Neural crest cell (in vitro differentiated cells): ENCODE results near the gene DUSP19. TPM values are rescaled to one million over a fixed set of nuclear protein-coding genes. Genes with fewer than 3 reads are reported as not detected.

Experiments
- DNase-seq: peaks from one replicate; pipeline ENCODE4 v3.0.0; 2021; ENCODE audit warnings: low read depth, mixed read lengths, low spot score
- H3K27ac Mint-ChIP-seq: one replicate; pipeline ENCODE4 v1.8.0; 2021; ENCODE audit warnings: mild to moderate bottlenecking, mixed read lengths; ENCODE audit not compliant: unreplicated experiment
- H3K27me3 Mint-ChIP-seq: 2 replicates; pipeline ENCODE4 v1.8.0; 2021; ENCODE audit warnings: low read depth, mild to moderate bottlenecking, mixed read lengths
- H3K36me3 Mint-ChIP-seq: 2 replicates; pipeline ENCODE4 v1.8.0; 2021; ENCODE audit warnings: low read depth, mild to moderate bottlenecking, mixed read lengths
- H3K4me1 Mint-ChIP-seq: 2 replicates; pipeline ENCODE4 v1.8.0; 2021; ENCODE audit warnings: mixed read lengths
- H3K4me3 Mint-ChIP-seq: one replicate; pipeline ENCODE4 v1.8.0; 2021; ENCODE audit warnings: mild to moderate bottlenecking, mixed read lengths
- H3K9me3 Mint-ChIP-seq: 2 replicates; pipeline ENCODE4 v1.8.0; 2021; ENCODE audit warnings: mixed read lengths
- total RNA-seq: library from RNA; stranded (reverse); gene quantifications from 2 replicates; pipeline ENCODE4 v1.2.1, GENCODE V29; 2021
- TF ChIP-seq, protein P1 (sequence below): fragments of 200-600 bp; sonication (generic); conservative IDR thresholded peaks from 2 replicates; pipeline ENCODE4 v1.5.0; 2021; ENCODE audit warnings: antibody characterized with exemption, mild to moderate bottlenecking

DUSP19 gene
- total RNA-seq, 1 donor from 2014 or later: 3.5 TPM

DNA sequence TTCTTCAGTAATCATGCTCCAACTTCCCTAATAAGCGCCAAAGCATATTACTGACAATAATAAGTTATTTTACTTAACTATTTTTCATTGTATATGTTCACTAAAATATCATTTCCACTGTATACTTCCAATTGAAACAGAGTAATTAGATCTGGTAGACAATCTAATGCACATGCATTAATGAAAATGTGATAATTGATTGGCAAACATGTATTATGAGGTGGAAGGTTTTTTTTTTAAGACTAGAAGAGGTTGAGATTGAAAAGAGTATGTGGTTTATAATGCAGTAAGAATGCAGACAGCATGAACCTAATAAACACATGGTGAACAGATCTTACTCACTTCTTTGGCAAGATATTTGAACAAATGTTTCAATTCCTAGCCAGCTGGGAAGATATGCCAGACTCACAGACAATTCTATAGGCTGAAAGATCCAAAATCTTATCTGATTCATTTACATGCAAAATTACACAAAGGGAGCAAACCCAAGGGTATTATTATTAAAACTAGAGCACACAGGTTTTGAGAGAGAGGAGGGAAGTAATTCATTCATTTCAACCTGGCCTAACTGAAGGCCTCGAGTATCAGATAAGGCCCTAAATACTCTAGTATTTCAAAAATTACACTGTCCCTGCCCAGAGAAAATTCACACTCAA is 43.1 kb upstream of the DUSP19 start:
- no peak for DNase-seq
- TF ChIP-seq, protein P1, sequence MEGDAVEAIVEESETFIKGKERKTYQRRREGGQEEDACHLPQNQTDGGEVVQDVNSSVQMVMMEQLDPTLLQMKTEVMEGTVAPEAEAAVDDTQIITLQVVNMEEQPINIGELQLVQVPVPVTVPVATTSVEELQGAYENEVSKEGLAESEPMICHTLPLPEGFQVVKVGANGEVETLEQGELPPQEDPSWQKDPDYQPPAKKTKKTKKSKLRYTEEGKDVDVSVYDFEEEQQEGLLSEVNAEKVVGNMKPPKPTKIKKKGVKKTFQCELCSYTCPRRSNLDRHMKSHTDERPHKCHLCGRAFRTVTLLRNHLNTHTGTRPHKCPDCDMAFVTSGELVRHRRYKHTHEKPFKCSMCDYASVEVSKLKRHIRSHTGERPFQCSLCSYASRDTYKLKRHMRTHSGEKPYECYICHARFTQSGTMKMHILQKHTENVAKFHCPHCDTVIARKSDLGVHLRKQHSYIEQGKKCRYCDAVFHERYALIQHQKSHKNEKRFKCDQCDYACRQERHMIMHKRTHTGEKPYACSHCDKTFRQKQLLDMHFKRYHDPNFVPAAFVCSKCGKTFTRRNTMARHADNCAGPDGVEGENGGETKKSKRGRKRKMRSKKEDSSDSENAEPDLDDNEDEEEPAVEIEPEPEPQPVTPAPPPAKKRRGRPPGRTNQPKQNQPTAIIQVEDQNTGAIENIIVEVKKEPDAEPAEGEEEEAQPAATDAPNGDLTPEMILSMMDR: no peak
- Mint-ChIP-seq H3K36me3 (no peaks in the 10 kb centered on the region), H3K27me3 (peaks cover 14% of the 10 kb centered on the region), H3K27ac (no peak overlapping the region), H3K4me1 (peaks cover 50% of the 10 kb centered on the region), H3K4me3 (peak overlapping the region; percentile 97), H3K9me3 (no peaks in the 10 kb centered on the region)

DNA sequence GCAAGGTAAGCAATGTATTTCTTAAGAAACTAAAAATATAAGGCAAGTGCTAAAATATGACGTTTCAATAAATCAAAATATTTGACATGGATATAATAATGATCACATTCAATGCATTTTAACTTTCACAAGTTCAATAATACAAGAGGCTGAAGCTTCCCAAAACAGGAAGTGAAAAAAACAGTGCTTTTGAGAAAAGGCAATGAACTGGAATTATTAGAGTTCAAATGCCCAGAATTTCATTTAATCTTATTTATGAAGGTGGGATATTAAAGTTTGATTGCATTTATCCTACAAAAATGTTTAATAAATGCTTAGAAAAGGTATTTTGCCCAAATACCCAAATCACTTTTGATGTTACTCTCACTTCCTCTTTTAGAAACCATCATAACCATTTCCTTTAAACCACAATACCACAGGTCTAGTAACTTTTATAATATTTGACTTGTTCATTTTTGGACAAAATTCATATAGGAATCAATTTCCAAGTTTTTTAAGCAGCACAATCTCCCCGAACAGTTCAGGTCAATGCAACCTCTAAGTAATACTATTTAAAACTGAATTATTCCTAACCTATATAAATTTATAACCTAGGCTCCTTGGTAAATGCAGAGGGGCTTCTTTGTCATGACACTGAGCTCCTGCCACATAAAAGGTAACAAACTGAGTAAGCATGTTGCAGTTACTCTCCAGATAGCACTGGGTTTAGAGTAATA is 42.4 kb upstream of the DUSP19 start:
- no peaks in the 10 kb centered on the region for H3K9me3 Mint-ChIP-seq
- no peak for DNase-seq
- peaks cover 50% of the 10 kb centered on the region for H3K4me1 Mint-ChIP-seq
- peak overlapping the region; percentile 97 for H3K4me3 Mint-ChIP-seq
- H3K36me3 Mint-ChIP-seq: no peaks in the 10 kb centered on the region
- H3K27ac Mint-ChIP-seq: no peak overlapping the region
- TF ChIP-seq, protein P1: no peak
- peaks cover 15% of the 10 kb centered on the region for H3K27me3 Mint-ChIP-seq

DNA sequence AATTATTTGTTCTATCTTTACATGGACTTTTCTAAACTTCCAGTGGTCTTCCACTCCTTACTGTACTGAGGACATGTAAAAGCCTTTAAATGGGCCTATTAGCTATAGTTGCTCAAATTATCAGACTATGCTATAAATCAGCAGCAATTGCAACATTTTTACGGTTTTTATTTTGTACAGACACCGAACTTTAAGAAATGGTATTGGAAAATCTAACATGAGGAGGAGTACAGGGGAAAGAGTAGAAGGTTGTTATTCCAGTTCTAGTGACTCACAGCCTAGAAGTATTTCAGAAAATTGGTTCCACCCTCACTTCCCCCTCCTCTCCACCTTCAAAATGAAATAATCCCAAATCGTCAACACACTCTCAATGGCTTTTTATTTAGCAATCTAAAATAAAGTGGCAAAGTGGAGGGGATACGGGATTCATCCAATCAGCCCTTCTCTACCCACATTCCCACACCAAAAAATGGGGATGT is 41.4 kb upstream of the DUSP19 start:
- Mint-ChIP-seq H3K27ac (peak overlapping the region; percentile 87), H3K9me3 (no peaks in the 10 kb centered on the region), H3K27me3 (peaks cover 17% of the 10 kb centered on the region), H3K36me3 (no peaks in the 10 kb centered on the region), H3K4me1 (peaks cover 46% of the 10 kb centered on the region), H3K4me3 (peak overlapping the region; percentile 97)
- no peak for DNase-seq
- TF ChIP-seq, protein P1: no peak

DNA sequence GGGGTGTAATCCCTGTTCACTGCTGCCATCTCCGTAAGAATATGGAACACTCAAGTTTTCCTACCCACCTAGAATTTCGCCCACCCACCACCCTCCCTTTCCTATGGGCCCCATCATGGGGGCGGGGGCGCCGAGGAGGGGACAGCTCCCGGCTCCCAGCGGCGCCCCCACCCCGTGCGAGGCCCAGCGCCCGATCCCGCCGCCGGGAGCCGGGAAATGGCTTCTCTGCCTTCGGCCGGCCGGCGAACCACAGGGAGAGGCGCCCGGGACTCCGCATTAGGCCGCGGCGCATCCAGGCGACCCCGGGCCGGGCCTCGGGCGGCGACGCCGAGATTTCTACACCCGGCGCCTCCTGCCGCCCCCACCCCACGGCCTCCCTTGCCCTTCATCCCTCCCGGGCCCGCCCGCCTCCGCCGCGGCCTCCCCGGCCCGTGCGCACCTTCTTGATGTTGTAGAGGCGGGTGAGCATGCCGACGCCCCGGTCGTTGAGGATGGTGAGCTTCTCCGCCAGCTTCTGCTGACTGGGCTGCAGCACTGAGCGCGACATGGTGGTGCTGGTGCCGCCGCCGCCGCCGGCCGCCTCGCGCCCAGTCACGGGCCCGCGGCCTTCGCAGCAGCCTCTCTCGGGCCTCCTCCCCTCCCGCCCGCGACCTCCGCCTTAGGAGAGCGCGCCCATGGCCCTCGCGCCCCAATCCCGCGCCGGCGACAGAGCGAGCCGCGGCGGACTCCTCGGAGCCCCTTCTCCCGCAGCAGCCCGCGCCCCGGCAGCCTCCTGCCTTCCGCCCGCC is 40.8 kb upstream of the DUSP19 start:
- Mint-ChIP-seq H3K9me3 (no peaks in the 10 kb centered on the region), H3K4me1 (peaks cover 44% of the 10 kb centered on the region), H3K36me3 (no peaks in the 10 kb centered on the region), H3K27ac (peak overlapping the region; percentile 87), H3K4me3 (peak overlapping the region; percentile 97), H3K27me3 (peaks cover 21% of the 10 kb centered on the region)
- DNase-seq: peak; percentile 37
- TF ChIP-seq, protein P1: no peak

DNA sequence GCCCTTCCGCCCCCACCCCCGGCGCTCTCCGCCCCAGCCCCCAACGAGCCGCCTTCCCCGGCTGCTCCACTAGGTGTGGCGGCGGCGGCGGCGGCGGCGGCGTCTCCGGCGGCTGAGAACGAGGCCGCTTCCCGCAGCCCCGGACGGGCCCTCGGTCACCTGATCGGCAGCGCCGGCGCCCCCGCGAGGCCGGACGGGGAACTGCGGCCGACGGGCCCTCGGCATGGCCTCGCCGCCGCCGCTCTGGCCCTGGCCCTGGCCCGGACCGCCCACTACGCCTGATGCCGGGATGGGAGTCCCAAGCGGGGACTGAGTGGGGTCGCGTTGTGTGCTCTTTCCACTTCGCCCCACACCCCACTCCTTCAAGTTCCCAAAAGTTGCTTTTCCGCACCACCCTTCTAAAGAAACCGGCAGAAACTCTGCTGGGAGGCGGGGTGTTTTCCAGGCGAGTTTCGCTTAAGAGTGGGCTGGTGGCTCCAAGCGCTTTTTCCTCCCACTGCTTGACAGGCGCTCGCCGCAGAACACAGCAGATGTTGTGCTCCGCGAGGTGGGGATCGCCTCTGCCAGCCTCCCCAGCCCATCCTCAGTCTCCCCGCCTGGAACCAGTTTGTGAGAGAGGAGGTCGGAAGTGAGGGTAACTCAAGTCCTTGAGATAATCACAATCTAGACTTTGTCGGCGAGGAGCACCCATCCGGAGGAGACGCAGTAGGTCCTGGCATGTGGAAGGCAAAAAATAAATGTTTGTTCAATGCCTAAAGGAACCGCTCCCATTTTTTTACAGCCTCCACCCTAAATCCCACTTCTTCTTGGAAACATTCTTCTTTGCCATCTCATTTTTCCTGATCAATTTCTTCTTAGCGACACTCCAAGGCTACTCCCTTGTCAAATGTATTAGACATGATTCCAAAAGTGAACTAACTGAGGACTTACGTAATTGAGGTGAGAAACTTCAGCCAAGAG is 39.9 kb upstream of the DUSP19 start, which contains the start of gene NCKAP1:
TSS of gene NCKAP1 (minus strand) at position 117 of the 960 bp plus-strand sequence. CDS start 358 bp downstream, outside the sequence.
- peak within 1 kb of the TSS; percentile 87 for H3K27ac Mint-ChIP-seq
- no peaks in the 10 kb centered on the region for H3K36me3 Mint-ChIP-seq
- no peaks in the 10 kb centered on the region for H3K9me3 Mint-ChIP-seq
- TF ChIP-seq, protein P1: peak; percentile 90
- peak within 1 kb of the TSS; percentile 97 for H3K4me3 Mint-ChIP-seq
- H3K4me1 Mint-ChIP-seq: peaks cover 38% of the 10 kb centered on the region
- DNase-seq: peak; percentile 99
- H3K27me3 Mint-ChIP-seq: peaks cover 21% of the 10 kb centered on the region
